ENCODE results near the gene NFASC. TPM values are rescaled to one million over a fixed set of nuclear protein-coding genes. Genes with fewer than 3 reads are reported as not detected.

The NFASC gene
- total and polyA plus RNA-seq, 7 donors = 0.46 to 105 (median 17.6) TPM

GRCh38 chr1:205032508-205032907 is 161.8 kb downstream of the NFASC start:
- no peaks in the 10 kb centered on the region for H3K36me3 ChIP-seq
- no peak for DNase-seq
- no peak overlapping the region for H3K27ac ChIP-seq
- no peaks in the 10 kb centered on the region for H3K9me3 ChIP-seq
- WGBS, 2 donors = 87 to 91% methylated on average over 7 of the region's 7 CpGs
- no peaks in the 10 kb centered on the region for H3K4me1 ChIP-seq
- no peak overlapping the region for H3K4me3 ChIP-seq
- intact Hi-C loops (cut with DNase I) = no loop called here
- TF ChIP-seq POLR2A (IDR thresholded peaks at IDR 0.05) (no peak), POLR2AphosphoS5 (IDR thresholded peaks at IDR 0.05) (no peak), EP300 (IDR thresholded peaks at IDR 0.05) (no peak), CTCF (IDR thresholded peaks at IDR 0.05) (no peak)
- peaks cover 0 to 11% (median 0%) of the 10 kb centered on the region in 3 donors for H3K27me3 ChIP-seq

- H3K9me3 ChIP-seq = no peaks in the 10 kb centered on the region
- peaks cover 0 to 2% (median 0%) of the 10 kb centered on the region in 4 donors for H3K4me1 ChIP-seq
- no peak overlapping the region for H3K27ac ChIP-seq
- DNase-seq = no peak
- no peaks in the 10 kb centered on the region for H3K36me3 ChIP-seq
- no peak for TF ChIP-seq EP300 (IDR thresholded peaks at IDR 0.05)
- no peak for TF ChIP-seq CTCF (IDR thresholded peaks at IDR 0.05)
- no peak for TF ChIP-seq POLR2AphosphoS5 (IDR thresholded peaks at IDR 0.05)
- TF ChIP-seq POLR2A (IDR thresholded peaks at IDR 0.05) = no peak
- WGBS, 2 donors = 84 to 89% methylated on average over 9 of the region's 9 CpGs
- intact Hi-C loops (cut with DNase I) = no loop called here
- no peak overlapping the region for H3K4me3 ChIP-seq
- peaks cover under 1 to 19% (median 7%) of the 10 kb centered on the region in 3 donors for H3K27me3 ChIP-seq
Observed at GRCh38 chr1:205037539-205037938, 166.9 kb downstream of the NFASC start.

DNA sequence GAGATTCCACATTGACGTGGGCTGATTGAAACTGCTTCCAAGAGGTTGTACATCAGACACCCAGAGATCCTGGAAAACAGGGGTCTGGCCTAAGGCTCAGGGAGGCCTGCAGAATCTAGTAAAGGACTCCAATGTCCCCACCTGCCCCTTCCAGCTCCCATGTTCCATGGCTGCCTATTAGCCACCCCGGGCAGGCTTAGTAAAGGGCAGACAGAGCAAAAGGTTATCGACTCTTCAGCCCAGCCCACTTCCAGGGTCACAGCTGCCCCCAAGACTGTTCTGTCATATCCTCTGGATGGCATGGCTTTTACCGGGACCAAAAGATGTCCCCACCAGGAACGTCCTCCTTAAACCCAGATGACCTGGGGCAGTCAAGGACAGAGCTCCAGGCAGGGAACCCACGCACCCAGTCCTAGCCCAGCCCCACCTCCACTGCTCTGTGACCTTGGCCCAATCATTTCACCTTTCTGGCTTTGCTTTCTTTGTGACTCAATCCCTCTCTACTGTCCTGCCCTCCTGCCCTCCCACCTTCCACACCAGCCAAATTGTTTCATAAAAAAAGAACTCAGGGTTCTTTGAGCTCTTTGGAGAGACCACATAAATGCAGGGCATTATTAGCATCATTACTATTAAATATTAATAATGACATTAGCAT is 167.6 kb downstream of the NFASC start:
- Histone ChIP-seq H3K4me1 (peaks cover 0 to 9% (median 7%) of the 10 kb centered on the region in 4 donors), H3K27ac (no peak overlapping the region), H3K9me3 (no peaks in the 10 kb centered on the region), H3K27me3 (peaks cover 5 to 23% (median 14%) of the 10 kb centered on the region in 3 donors), H3K4me3 (no peak overlapping the region), H3K36me3 (no peaks in the 10 kb centered on the region)
- WGBS, 2 donors = 83 to 87% methylated on average over 6 of the region's 6 CpGs
- TF ChIP-seq CTCF (IDR thresholded peaks at IDR 0.05) = no peak
- no peak for DNase-seq
- intact Hi-C loops (cut with DNase I) = no loop called here

- no peaks in the 10 kb centered on the region for H3K9me3 ChIP-seq
- 28 to 30% methylated on average over 4 of the region's 4 CpGs for WGBS, 2 donors
- H3K36me3 ChIP-seq = no peaks in the 10 kb centered on the region
- no peak overlapping the region for H3K4me3 ChIP-seq
- no peak for DNase-seq
- intact Hi-C loops (cut with DNase I) = no loop called here
- no peak for TF ChIP-seq POLR2A (IDR thresholded peaks at IDR 0.05)
- no peak for TF ChIP-seq EP300 (IDR thresholded peaks at IDR 0.05)
- no peak for TF ChIP-seq POLR2AphosphoS5 (IDR thresholded peaks at IDR 0.05)
- no peak for TF ChIP-seq CTCF (IDR thresholded peaks at IDR 0.05)
- H3K27ac ChIP-seq = no peak overlapping the region
- peaks cover 14 to 52% (median 32%) of the 10 kb centered on the region in 3 donors for H3K27me3 ChIP-seq
- H3K4me1 ChIP-seq = peaks cover 0 to 11% (median 9%) of the 10 kb centered on the region in 4 donors
Observed at GRCh38 chr1:205041001-205041715, 170.5 kb downstream of the NFASC start.

All from sigmoid colon (tissue), 7 donors.